ENCODE data around the gene PELI3. TPM values are rescaled to one million over a fixed set of nuclear protein-coding genes. Genes with fewer than 3 reads are reported as not detected.
"Not testable (repeated sequence)": the region's sequence is repeated elsewhere in the genome, so short reads cannot be mapped to it uniquely, and the experiment has no call there.

PELI3 gene
- polyA plus RNA-seq, 5 donors: 4.1 to 6.2 (median 4.6) TPM

- DNase-seq: not testable (repeated sequence)
These were observed 25.8 kb upstream of the PELI3 start for GRCh38 chr11:66440940-66441282.

GRCh38 chr11:66443602-66444001 lies 23.1 kb upstream of the PELI3 start:
- no peak for DNase-seq

GRCh38 chr11:66447012-66447411 lies 19.7 kb upstream of the PELI3 start:
- DNase-seq: no peak

GRCh38 chr11:66448523-66448922 lies 18.2 kb upstream of the PELI3 start:
- no peak for DNase-seq

GRCh38 chr11:66450560-66450959 lies 16.1 kb upstream of the PELI3 start:
- DNase-seq: no peak

GRCh38 chr11:66451663-66452062 lies 15.0 kb upstream of the PELI3 start:
- no peak for DNase-seq

GRCh38 chr11:66454247-66454646 lies 12.5 kb upstream of the PELI3 start:
- no peak for DNase-seq

- no peak for DNase-seq
These were observed 11.9 kb upstream of the PELI3 start for GRCh38 chr11:66454828-66455227.

GRCh38 chr11:66457826-66458225 lies 8.9 kb upstream of the PELI3 start:
- no peak for DNase-seq

GRCh38 chr11:66459138-66459778 lies 7.4 kb upstream of the PELI3 start:
- no peak for DNase-seq

- DNase-seq: no peak
These were observed 4.7 kb upstream of the PELI3 start for GRCh38 chr11:66462010-66462409.

GRCh38 chr11:66462911-66463310 lies 3.8 kb upstream of the PELI3 start:
- no peak for DNase-seq

GRCh38 chr11:66464116-66464515 lies 2.6 kb upstream of the PELI3 start:
- DNase-seq: not testable (repeated sequence)

GRCh38 chr11:66464916-66465315 lies 1.8 kb upstream of the PELI3 start:
- no peak for DNase-seq

GRCh38 chr11:66465373-66466224 lies 1.1 kb upstream of the PELI3 start:
- no peak for DNase-seq

- peak; percentile 16 to 17 for DNase-seq
These were observed 442 bp downstream of the PELI3 start for GRCh38 chr11:66467034-66467659.

GRCh38 chr11:66467756-66468155 lies 1.1 kb downstream of the PELI3 start:
- no peak for DNase-seq

- no peak for DNase-seq
These were observed 2.0 kb downstream of the PELI3 start for GRCh38 chr11:66468691-66469090.

GRCh38 chr11:66469441-66469840 lies 2.7 kb downstream of the PELI3 start:
- DNase-seq: no peak

- no peak for DNase-seq
These were observed 3.3 kb downstream of the PELI3 start for GRCh38 chr11:66470015-66470414.

- no peak for DNase-seq
These were observed 4.4 kb downstream of the PELI3 start for GRCh38 chr11:66471142-66471541.

GRCh38 chr11:66472054-66472453 lies 5.3 kb downstream of the PELI3 start:
- DNase-seq: no peak

GRCh38 chr11:66473167-66473566 lies 6.5 kb downstream of the PELI3 start:
- DNase-seq: no peak
